SK-N-SH (cell line): ENCODE measurements around the gene BOK. TPM values are rescaled to one million over a fixed set of nuclear protein-coding genes. Genes with fewer than 3 reads are reported as not detected.
"Not testable (repeated sequence)": the region's sequence is repeated elsewhere in the genome, so short reads cannot be mapped to it uniquely, and the experiment has no call there.

Experiments used
- CTCF ChIA-PET: fragments of 300-600, 350-600 bp; formaldehyde crosslinking; extraction: SDS; loops from one replicate; lab custom pipeline; 2021; lab: Yijun Ruan, JAX
- POLR2A ChIA-PET: fragments of 350-600 bp; sonication (Branson Sonifier 250); formaldehyde crosslinking; extraction: SDS; loops from one replicate; lab custom pipeline; 2020; ENCODE audit warnings: antibody characterized with exemption, inconsistent platforms; lab: Yijun Ruan, JAX
- DNase-seq: peaks from one replicate; pipeline ENCODE4 v3.0.0; 2012
- H2AFZ ChIP-seq: fragments of 200-600 bp; sonication (generic); 2 replicates; pipeline ENCODE4 v1.8.1; 2016; ENCODE audit warnings: antibody characterized with exemption, mild to moderate bottlenecking, low read depth
- H3F3A ChIP-seq: fragments of 200-600 bp; sonication (generic); replicated peaks from 2 replicates; pipeline ENCODE3; 2016; ENCODE audit warnings: antibody characterized with exemption, mild to moderate bottlenecking; ENCODE audit not compliant: insufficient read depth
- H3K27ac ChIP-seq, 2 experiments: fragments of 200-500 bp in 1 of 2; fragments of 200-600 bp in 1 of 2; sonication (Bioruptor generic) in 1 of 2; sonication (generic), shearing (Covaris generic) in 1 of 2; 2 replicates each; pipeline versions ENCODE4 v1.5.1 to v1.6.1; 2014 to 2016; ENCODE audit warnings: low read depth in 2 of 2, inconsistent platforms in 1 of 2, low read length in 1 of 2, mild to moderate bottlenecking in 1 of 2, mixed read lengths in 1 of 2
- H3K27me3 ChIP-seq: fragments of 200-600 bp; sonication (generic), shearing (Covaris generic); 2 replicates; pipeline ENCODE4 v1.6.1; 2016; ENCODE audit warnings: mixed run types; ENCODE audit not compliant: insufficient read depth
- H3K36me3 ChIP-seq, 2 experiments: fragments of 200-500 bp in 1 of 2; fragments of 200-600 bp in 1 of 2; sonication (Bioruptor generic) in 1 of 2; sonication (generic) in 1 of 2; replicated peaks in 1 of 2; 2 replicates each; pipeline versions ENCODE3 to v1.5.1; 2014 to 2016; ENCODE audit warnings: low read length in 1 of 2, mild to moderate bottlenecking in 1 of 2; ENCODE audit not compliant: insufficient read depth in 2 of 2, control insufficient read depth in 1 of 2
- H3K4me1 ChIP-seq, 2 experiments: fragments of 200-500 bp in 1 of 2; fragments of 200-600 bp in 1 of 2; sonication (Bioruptor generic) in 1 of 2; sonication (generic), shearing (Covaris generic) in 1 of 2; 2 replicates each; pipeline versions ENCODE4 v1.5.1 to v1.6.1; 2014 to 2016; ENCODE audit warnings: low read depth in 1 of 2, low read length in 1 of 2, mixed run types in 1 of 2; ENCODE audit not compliant: insufficient read depth in 2 of 2, control insufficient read depth in 1 of 2
- H3K4me2 ChIP-seq: fragments of 200-600 bp; sonication (generic), shearing (Covaris generic); 2 replicates; pipeline ENCODE4 v1.6.1; 2017; ENCODE audit warnings: mixed run types
- H3K4me3 ChIP-seq, 2 experiments: fragments of 200-500 bp in 1 of 2; fragments of 200-600 bp in 1 of 2; sonication (Bioruptor generic) in 1 of 2; sonication (generic), shearing (Covaris generic) in 1 of 2; 2 replicates each; pipeline versions ENCODE4 v1.5.1 to v1.8.1; 2014 to 2016; ENCODE audit warnings: low read depth in 2 of 2, inconsistent platforms in 1 of 2, low read length in 1 of 2, mild to moderate bottlenecking in 1 of 2, mixed read lengths in 1 of 2, moderate library complexity in 1 of 2
- H3K79me2 ChIP-seq: fragments of 200-600 bp; sonication (generic); 2 replicates; pipeline ENCODE4 v1.8.1; 2017; ENCODE audit warnings: mild to moderate bottlenecking; ENCODE audit not compliant: insufficient read depth
- H3K9ac ChIP-seq: fragments of 200-600 bp; sonication (generic); 2 replicates; pipeline ENCODE4 v1.6.1; 2017; ENCODE audit warnings: mixed run types
- H3K9me2 ChIP-seq: fragments of 200-600 bp; sonication (generic); 2 replicates; pipeline ENCODE4 v1.6.1; 2017; ENCODE audit warnings: mixed run types
- H3K9me3 ChIP-seq: fragments of 200-600 bp; sonication (generic); 2 replicates; pipeline ENCODE4 v1.6.1; 2017; ENCODE audit warnings: mixed run types, mild to moderate bottlenecking, moderate library complexity
- H4K20me1 ChIP-seq: fragments of 200-600 bp; sonication (generic); 2 replicates; pipeline ENCODE4 v1.6.1; 2017; ENCODE audit warnings: mild to moderate bottlenecking, mixed run types; ENCODE audit not compliant: insufficient read depth
- FOXJ3 ChIP-seq: sonication (generic); formaldehyde crosslinking; IDR thresholded peaks from 2 replicates; pipeline ENCODE4 v1.5.1; 2020; ENCODE audit warnings: mild to moderate bottlenecking, missing genetic modification reagents
- IRF3 ChIP-seq: fragments of 150-350 bp; IDR thresholded peaks from 2 replicates; pipeline ENCODE4 v1.6.1; 2016; ENCODE audit warnings: mild to moderate bottlenecking, low read depth, low read length
- JUND ChIP-seq: IDR thresholded peaks from 2 replicates; pipeline ENCODE4 v1.4.0; 2012
- MAX ChIP-seq: IDR thresholded peaks from 2 replicates; pipeline ENCODE4 v1.4.0; 2012; ENCODE audit warnings: low read depth
- NRF1 ChIP-seq: IDR thresholded peaks from 2 replicates; pipeline ENCODE4 v1.6.1; 2012; ENCODE audit warnings: low read depth, mild to moderate bottlenecking, low read length
- RXRA ChIP-seq: IDR thresholded peaks from 2 replicates; pipeline ENCODE4 v1.4.0; 2012; ENCODE audit warnings: low read depth, mild to moderate bottlenecking, borderline replicate concordance
- TEAD4 ChIP-seq: IDR thresholded peaks from 2 replicates; pipeline ENCODE4 v1.4.0; 2012; ENCODE audit warnings: mild to moderate bottlenecking, borderline replicate concordance; ENCODE audit not compliant: insufficient read depth
- USF1 ChIP-seq: IDR thresholded peaks from 2 replicates; pipeline ENCODE4 v1.4.0; 2012; ENCODE audit warnings: low read depth, borderline replicate concordance
- WGBS: methylation state at CpG from one replicate; pipeline ENCODE4 v1.1.6; 2017; ENCODE audit warnings: low lambda C conversion rate; 5-methylcytosine and 5-hydroxymethylcytosine counted together
- polyA plus RNA-seq, 3 experiments: library from polyadenylated mRNA; depleted of rRNA; stranded (reverse); fragments of >200 nt; gene quantifications; 2 replicates each; pipeline ENCODE4 v1.2.3, GENCODE V29; 2012

The BOK gene
- polyA plus RNA-seq, 1 of the 3 experiments (the other 2 are of a cell fraction), result 1.7 TPM

- no peak overlapping the region for H3K27ac ChIP-seq
- H3K36me3 ChIP-seq, result no peaks in the 10 kb centered on the region
- no peaks in the 10 kb centered on the region for H4K20me1 ChIP-seq
- H3K9ac ChIP-seq, result no peak overlapping the region
- ChIA-PET POLR2A (no interaction called here), CTCF (interaction anchor here (1.1 kb wide), 1 partner anchor 14 kb away, joined by 3 read pairs; no protein-coding TSS in a partner anchor)
- no peak overlapping the region for H2AFZ ChIP-seq
- no peaks in the 10 kb centered on the region for H3K9me3 ChIP-seq
- H3K9me2 ChIP-seq, result no peaks in the 10 kb centered on the region
- H3K79me2 ChIP-seq, result no peaks in the 10 kb centered on the region
- WGBS, result 95% methylated on average over 14 of the region's 36 CpGs
- no peak overlapping the region for H3K4me2 ChIP-seq
- no peak for TF ChIP-seq RXRA
- no peak for DNase-seq
- H3F3A ChIP-seq, result peaks cover 2% of the 10 kb centered on the region
- no peak overlapping the region for H3K4me3 ChIP-seq
- H3K27me3 ChIP-seq, result no peaks in the 10 kb centered on the region
- H3K4me1 ChIP-seq, result peaks cover 0 to 25% of the 10 kb centered on the region in 2 experiments; a peak in 1 of 4 replicates
Observed at GRCh38 chr2:241564596-241565410, 6.3 kb downstream of the BOK start.

- CTCF ChIA-PET, result interaction anchor here (1.1 kb wide), 1 partner anchor 14 kb away, joined by 3 read pairs; no protein-coding TSS in a partner anchor
- Histone ChIP-seq H2AFZ (no peak overlapping the region), H3K79me2 (no peaks in the 10 kb centered on the region), H3K9me2 (no peaks in the 10 kb centered on the region), H3K36me3 (no peaks in the 10 kb centered on the region), H4K20me1 (no peaks in the 10 kb centered on the region), H3K27me3 (no peaks in the 10 kb centered on the region), H3K4me1 (peaks cover 0 to 18% of the 10 kb centered on the region in 2 experiments; a peak in 1 of 4 replicates)
- DNase-seq, result no peak
- 78% methylated on average over 10 of the region's 10 CpGs for WGBS
- TF ChIP-seq FOXJ3 (CRISPR knock-in tag) (no peak), USF1 (no peak), IRF3 (no peak), MAX (no peak), NRF1 (no peak), JUND (no peak), TEAD4 (no peak)
- TF ChIP-seq, all 33 proteins: peak for 0
- Histone ChIP-seq H3K9me3 (no peaks in the 10 kb centered on the region), H3K9ac (no peak overlapping the region), H3K27ac (no peak overlapping the region), H3F3A (peaks cover 2% of the 10 kb centered on the region), H3K4me2 (no peak overlapping the region), H3K4me3 (no peak overlapping the region)
- POLR2A ChIA-PET, result no interaction called here
Observed at GRCh38 chr2:241565411-241565810, 6.9 kb downstream of the BOK start.

GRCh38 chr2:241566021-241566420, 7.5 kb downstream of the BOK start:
- H3K9me2 ChIP-seq, H3K27me3 ChIP-seq, H4K20me1 ChIP-seq, H3K4me3 ChIP-seq, H3K9ac ChIP-seq, H3K36me3 ChIP-seq, DNase-seq, H3K4me2 ChIP-seq, H3K9me3 ChIP-seq, H2AFZ ChIP-seq, H3K27ac ChIP-seq, H3K79me2 ChIP-seq, POLR2A ChIA-PET, H3F3A ChIP-seq, CTCF ChIA-PET: not testable (repeated sequence)
- peaks cover 0 to 14% of the 10 kb centered on the region in 2 experiments; a peak in 1 of 4 replicates for H3K4me1 ChIP-seq
- 96% methylated on average over 11 of the region's 11 CpGs for WGBS
